ENCODE data around the gene TMEM178B.

The TMEM178B gene

DNA sequence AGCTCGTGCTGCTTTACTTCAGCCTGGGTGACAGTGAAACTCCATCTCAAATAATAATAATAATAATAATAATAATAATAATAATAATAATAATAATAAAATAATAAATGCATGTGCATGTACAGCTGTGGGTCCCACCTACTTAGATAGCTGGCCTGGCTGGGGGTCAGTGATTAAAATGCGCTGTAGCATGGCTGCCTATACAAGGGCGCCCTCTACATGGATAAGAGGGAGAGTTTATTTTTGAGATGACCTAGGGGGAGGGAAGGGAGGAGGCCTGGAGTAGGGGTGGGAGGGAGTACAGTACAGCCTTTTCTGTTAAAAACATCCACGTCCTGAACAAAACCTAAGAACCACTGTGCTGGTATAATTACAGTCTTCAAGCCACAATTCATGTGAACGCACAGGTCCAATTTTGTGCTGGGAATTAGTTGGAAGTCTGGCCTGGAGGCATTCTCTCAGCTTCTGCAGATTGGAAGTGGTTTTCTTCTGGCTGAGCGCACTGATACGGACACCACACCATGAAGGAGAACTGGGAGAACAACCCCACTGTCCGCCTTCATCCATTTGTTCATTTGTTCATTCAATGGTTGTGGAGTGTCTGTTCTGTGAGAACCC, 146.5 kb downstream of the TMEM178B start:
- peak; percentile 10 for DNase-seq (ENCODE audit: low read depth)
- H3K4me3 ChIP-seq (ENCODE audit: low read depth, low read length) = no peak overlapping the region
- TF ChIP-seq, protein P1, sequence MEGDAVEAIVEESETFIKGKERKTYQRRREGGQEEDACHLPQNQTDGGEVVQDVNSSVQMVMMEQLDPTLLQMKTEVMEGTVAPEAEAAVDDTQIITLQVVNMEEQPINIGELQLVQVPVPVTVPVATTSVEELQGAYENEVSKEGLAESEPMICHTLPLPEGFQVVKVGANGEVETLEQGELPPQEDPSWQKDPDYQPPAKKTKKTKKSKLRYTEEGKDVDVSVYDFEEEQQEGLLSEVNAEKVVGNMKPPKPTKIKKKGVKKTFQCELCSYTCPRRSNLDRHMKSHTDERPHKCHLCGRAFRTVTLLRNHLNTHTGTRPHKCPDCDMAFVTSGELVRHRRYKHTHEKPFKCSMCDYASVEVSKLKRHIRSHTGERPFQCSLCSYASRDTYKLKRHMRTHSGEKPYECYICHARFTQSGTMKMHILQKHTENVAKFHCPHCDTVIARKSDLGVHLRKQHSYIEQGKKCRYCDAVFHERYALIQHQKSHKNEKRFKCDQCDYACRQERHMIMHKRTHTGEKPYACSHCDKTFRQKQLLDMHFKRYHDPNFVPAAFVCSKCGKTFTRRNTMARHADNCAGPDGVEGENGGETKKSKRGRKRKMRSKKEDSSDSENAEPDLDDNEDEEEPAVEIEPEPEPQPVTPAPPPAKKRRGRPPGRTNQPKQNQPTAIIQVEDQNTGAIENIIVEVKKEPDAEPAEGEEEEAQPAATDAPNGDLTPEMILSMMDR (conservative IDR thresholded peaks at IDR 0.05; ENCODE audit: low read depth, low read length) = peak; percentile 34

- peak; percentile 6 for DNase-seq (ENCODE audit: low read depth)
Measured at GRCh38 chr7:141221007-141221612, 147.2 kb downstream of the TMEM178B start.

DNA sequence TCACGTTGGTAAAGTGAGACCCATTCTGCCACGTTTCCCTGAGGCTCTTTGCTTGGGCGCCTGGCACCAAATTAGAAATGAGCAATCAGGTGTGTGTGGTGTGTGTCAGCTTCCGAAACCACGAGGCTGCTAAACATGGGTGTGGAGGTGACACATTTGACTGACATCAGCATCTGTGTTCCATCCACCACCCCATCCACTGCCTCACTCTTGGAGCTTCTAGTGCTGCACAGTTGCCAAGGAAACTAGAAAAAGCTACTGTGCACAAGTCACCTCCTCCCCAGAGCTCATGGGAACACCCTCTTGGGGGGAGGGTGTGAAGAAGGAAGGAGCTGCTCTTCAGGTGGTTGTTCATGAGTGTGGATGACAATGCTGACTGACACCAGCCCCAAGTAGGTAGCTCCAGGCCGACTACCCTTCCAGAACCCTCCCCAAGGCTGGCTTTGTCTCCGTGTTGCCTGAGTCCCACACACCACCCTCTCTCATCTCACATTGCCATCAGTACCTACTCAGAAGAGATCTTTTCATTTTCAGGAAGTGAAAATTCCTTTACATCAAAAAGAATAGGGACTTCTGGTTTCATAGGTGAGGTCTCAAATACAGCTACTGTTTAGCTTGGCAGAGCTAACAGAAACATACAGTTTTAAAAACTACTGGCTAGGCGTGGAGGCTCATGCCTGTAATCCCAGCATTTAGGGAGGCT, 152.2 kb downstream of the TMEM178B start:
- no peak for DNase-seq (ENCODE audit: low read depth)
- H3K4me3 ChIP-seq (ENCODE audit: low read depth, low read length) = no peak overlapping the region
- TF ChIP-seq, protein P1 (conservative IDR thresholded peaks at IDR 0.05; ENCODE audit: low read depth, low read length) = no peak

More at GRCh38 chr7:141221007-141221612, 147.2 kb downstream of the TMEM178B start:
- TF ChIP-seq, protein P1 (conservative IDR thresholded peaks at IDR 0.05; ENCODE audit: low read depth, low read length) = no peak
- H3K4me3 ChIP-seq (ENCODE audit: low read depth, low read length) = no peak overlapping the region

- TF ChIP-seq, protein P1 (conservative IDR thresholded peaks at IDR 0.05; ENCODE audit: low read depth, low read length) = no peak
Measured at GRCh38 chr7:141227454-141227853, 153.6 kb downstream of the TMEM178B start.

DNA sequence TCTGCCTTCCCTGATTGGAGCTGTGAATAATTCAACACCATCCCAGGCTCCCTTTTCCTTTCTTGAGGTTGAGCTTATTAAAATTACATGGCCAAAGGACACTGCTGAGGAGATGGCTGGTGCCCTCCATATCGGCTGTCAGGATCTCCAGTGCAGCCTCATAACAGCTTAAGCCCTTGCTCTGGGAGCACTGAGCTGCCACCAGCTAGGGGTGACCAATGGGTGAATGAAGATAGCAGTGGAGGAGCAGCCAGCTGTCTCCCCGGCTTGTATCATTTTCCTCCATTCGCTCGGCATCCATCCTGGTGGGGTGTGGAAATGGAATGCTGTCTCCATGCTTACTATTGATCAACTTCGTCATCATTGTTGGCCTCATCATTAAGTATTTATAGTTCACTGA, 154.6 kb downstream of the TMEM178B start:
- DNase-seq (ENCODE audit: low read depth) = no peak
- H3K4me3 ChIP-seq (ENCODE audit: low read depth, low read length) = no peak overlapping the region
- TF ChIP-seq, protein P1 (conservative IDR thresholded peaks at IDR 0.05; ENCODE audit: low read depth, low read length) = no peak

More at GRCh38 chr7:141227454-141227853, 153.6 kb downstream of the TMEM178B start:
- no peak for DNase-seq (ENCODE audit: low read depth)
- no peak overlapping the region for H3K4me3 ChIP-seq (ENCODE audit: low read depth, low read length)

GRCh38 chr7:141231018-141231792, 157.3 kb downstream of the TMEM178B start:
- DNase-seq (ENCODE audit: low read depth) = peak; percentile 64
- TF ChIP-seq, protein P1 (conservative IDR thresholded peaks at IDR 0.05; ENCODE audit: low read depth, low read length) = peak; percentile 68
- H3K4me3 ChIP-seq (ENCODE audit: low read depth, low read length) = no peak overlapping the region

All from choroid plexus epithelial cell (primary cell).